Breast epithelium (tissue), 4 donors: ENCODE data around the gene PRTFDC1. TPM values are rescaled to one million over a fixed set of nuclear protein-coding genes. Genes with fewer than 3 reads are reported as not detected.

Experiments used
- DNase-seq, 2 donors: peaks; one replicate each; pipeline ENCODE4 v3.0.0-alpha.2; 2019; ENCODE audit warnings: low spot score in 2 of 2
- H3K27ac ChIP-seq, 2 donors: fragments of 200-600 bp; sonication (generic) in 1 of 2; one replicate each; pipeline ENCODE4 v1.5.1; 2016 to 2019; ENCODE audit warnings: mild to moderate bottlenecking in 1 of 2
- H3K27me3 ChIP-seq, 2 donors: fragments of 200-600 bp; sonication (generic) in 1 of 2; one replicate each; pipeline versions ENCODE4 v1.5.1 to v1.6.0; 2017 to 2019; ENCODE audit warnings: control low read depth in 1 of 2, mild to moderate bottlenecking in 1 of 2
- H3K36me3 ChIP-seq: fragments of 200-600 bp; one replicate; pipeline ENCODE4 v1.5.1; 2019
- H3K4me1 ChIP-seq, 2 donors: fragments of 200-600 bp; sonication (generic); one replicate each; pipeline ENCODE4 v1.5.1; 2016 to 2019; ENCODE audit warnings: control low read depth in 1 of 2
- H3K4me3 ChIP-seq, 3 donors: fragments of 200-600 bp; sonication (generic); 1 replicate in 2 of 3; 2 replicates in 1 of 3; pipeline ENCODE4 v1.5.1; 2016 to 2019; ENCODE audit warnings: mild to moderate bottlenecking in 3 of 3, moderate library complexity in 2 of 3
- H3K9me3 ChIP-seq, 2 donors: fragments of 200-600 bp; sonication (generic) in 1 of 2; one replicate each; pipeline ENCODE4 v1.5.1; 2016 to 2019; ENCODE audit warnings: control low read depth in 1 of 2
- CTCF ChIP-seq, 3 donors: fragments of 450-650 bp; IDR thresholded peaks; one replicate each; pipeline ENCODE4 v1.5.1; 2016 to 2017; ENCODE audit warnings: antibody characterized with exemption in 3 of 3, mild to moderate bottlenecking in 3 of 3, moderate library complexity in 3 of 3
- POLR2A ChIP-seq: fragments of 450-650 bp; IDR thresholded peaks from one replicate; pipeline ENCODE4 v1.6.1; 2016; ENCODE audit warnings: antibody characterized with exemption, mild to moderate bottlenecking, moderate library complexity
- POLR2AphosphoS5 ChIP-seq, 3 donors: sonication (generic); formaldehyde crosslinking; IDR thresholded peaks; one replicate each; pipeline ENCODE4 v1.6.1; 2017; ENCODE audit warnings: antibody characterized with exemption in 3 of 3
- intact Hi-C: fragments of 100-400 bp; cut with DNase I; formaldehyde crosslinking; loops from one replicate; pipeline ENCODE4 v1.15.1; 2023; ENCODE audit warnings: low total_unique reads
- total RNA-seq, 3 donors: library from RNA; depleted of rRNA; stranded (reverse); fragments of >200 nt; gene quantifications; one replicate each; pipeline ENCODE4 v1.1.0, GENCODE V29; 2016

The PRTFDC1 gene
- total RNA-seq, 3 donors from 2014 or later: 2.6 to 6.6 (median 3.3) TPM

GRCh38 chr10:24849501-24850299 is 102.7 kb downstream of the PRTFDC1 start:
- Histone ChIP-seq H3K4me3 (no peak overlapping the region), H3K27ac (no peak overlapping the region), H3K36me3 (no peaks in the 10 kb centered on the region), H3K9me3 (no peaks in the 10 kb centered on the region), H3K27me3 (no peaks in the 10 kb centered on the region), H3K4me1 (no peaks in the 10 kb centered on the region)
- intact Hi-C loops: no loop called here
- TF ChIP-seq CTCF (IDR thresholded peaks at IDR 0.05): no peak
- TF ChIP-seq POLR2A: no peak
- TF ChIP-seq POLR2AphosphoS5 (IDR thresholded peaks at IDR 0.05): no peak
- no peak for DNase-seq

GRCh38 chr10:24849051-24849450 is 103.4 kb downstream of the PRTFDC1 start:
- DNase-seq: no peak
- H3K27ac ChIP-seq: no peak overlapping the region
- no peaks in the 10 kb centered on the region for H3K27me3 ChIP-seq
- intact Hi-C loops: no loop called here
- H3K4me1 ChIP-seq: no peaks in the 10 kb centered on the region
- TF ChIP-seq CTCF (IDR thresholded peaks at IDR 0.05) (no peak), POLR2A (no peak), POLR2AphosphoS5 (IDR thresholded peaks at IDR 0.05) (no peak)
- H3K36me3 ChIP-seq: no peaks in the 10 kb centered on the region
- H3K4me3 ChIP-seq: no peak overlapping the region
- no peaks in the 10 kb centered on the region for H3K9me3 ChIP-seq

- Histone ChIP-seq H3K27ac (no peak overlapping the region), H3K9me3 (no peaks in the 10 kb centered on the region), H3K4me3 (no peak overlapping the region), H3K4me1 (no peaks in the 10 kb centered on the region), H3K36me3 (no peaks in the 10 kb centered on the region), H3K27me3 (no peaks in the 10 kb centered on the region)
- intact Hi-C loops: no loop called here
- DNase-seq: no peak
- TF ChIP-seq POLR2A: no peak
- no peak for TF ChIP-seq CTCF (IDR thresholded peaks at IDR 0.05)
- TF ChIP-seq POLR2AphosphoS5 (IDR thresholded peaks at IDR 0.05): no peak
Measured at GRCh38 chr10:24848195-24848594, 104.2 kb downstream of the PRTFDC1 start.

- H3K27me3 ChIP-seq: no peaks in the 10 kb centered on the region
- H3K9me3 ChIP-seq: no peaks in the 10 kb centered on the region
- no peaks in the 10 kb centered on the region for H3K4me1 ChIP-seq
- intact Hi-C loops: no loop called here
- H3K27ac ChIP-seq: no peak overlapping the region
- no peak overlapping the region for H3K4me3 ChIP-seq
- DNase-seq: no peak
- no peak for TF ChIP-seq POLR2A
- H3K36me3 ChIP-seq: no peaks in the 10 kb centered on the region
Measured at GRCh38 chr10:24847112-24848070, 105.0 kb downstream of the PRTFDC1 start.

- TF ChIP-seq CTCF (IDR thresholded peaks at IDR 0.05) (no peak), POLR2A (no peak), POLR2AphosphoS5 (IDR thresholded peaks at IDR 0.05) (no peak)
Measured at GRCh38 chr10:24844742-24845141, 107.7 kb downstream of the PRTFDC1 start.

More at GRCh38 chr10:24844742-24845141, 107.7 kb downstream of the PRTFDC1 start:
- no peak for DNase-seq
- Histone ChIP-seq H3K27me3 (no peaks in the 10 kb centered on the region), H3K36me3 (no peaks in the 10 kb centered on the region), H3K4me3 (no peak overlapping the region), H3K27ac (no peak overlapping the region), H3K4me1 (no peaks in the 10 kb centered on the region), H3K9me3 (no peaks in the 10 kb centered on the region)
- intact Hi-C loops: no loop called here
